HepG2 (cell line): Measurements from ENCODE around the gene LPCAT4. TPM values are rescaled to one million over a fixed set of nuclear protein-coding genes. Genes with fewer than 3 reads are reported as not detected.

ENCODE experiments used
- BATF2 ChIP-seq: sonication (generic); formaldehyde crosslinking; IDR thresholded peaks from 2 replicates; pipeline ENCODE4 v1.8.0; 2022; ENCODE audit warnings: mild to moderate bottlenecking, missing genetic modification reagents, moderate library complexity
- PATZ1 ChIP-seq: sonication (generic); formaldehyde crosslinking; IDR thresholded peaks from 2 replicates; pipeline ENCODE4 v1.4.0; 2020; ENCODE audit warnings: missing genetic modification reagents
- RERE ChIP-seq: IDR thresholded peaks from 2 replicates; pipeline ENCODE4 v1.6.1; 2016; ENCODE audit warnings: low read depth, missing genetic modification reagents, missing compliant biosample characterization
- TBX2 ChIP-seq: sonication (generic); formaldehyde crosslinking; IDR thresholded peaks from 2 replicates; pipeline ENCODE4 v1.5.0; 2020; ENCODE audit warnings: missing genetic modification reagents, mild to moderate bottlenecking, borderline replicate concordance
- ZFP36L2 ChIP-seq: sonication (generic); formaldehyde crosslinking; IDR thresholded peaks from 2 replicates; pipeline ENCODE4 v1.4.0; 2020; ENCODE audit warnings: missing genetic modification reagents
- ZFP41 ChIP-seq: sonication (generic); formaldehyde crosslinking; IDR thresholded peaks from 2 replicates; pipeline ENCODE4 v1.4.0; 2020; ENCODE audit warnings: mild to moderate bottlenecking, missing genetic modification reagents, borderline replicate concordance
- ZHX1 ChIP-seq: sonication (generic); formaldehyde crosslinking; IDR thresholded peaks from 2 replicates; pipeline ENCODE4 v1.8.1; 2022; ENCODE audit warnings: low read depth, mild to moderate bottlenecking, missing genetic modification reagents
- ZNF34 ChIP-seq: sonication (generic); formaldehyde crosslinking; IDR thresholded peaks from 2 replicates; pipeline ENCODE4 v1.4.0; 2020; ENCODE audit warnings: mild to moderate bottlenecking, missing genetic modification reagents, borderline replicate concordance
- ZNF567 ChIP-seq: sonication (generic); formaldehyde crosslinking; IDR thresholded peaks from 2 replicates; pipeline ENCODE4 v1.8.1; 2023; ENCODE audit warnings: mild to moderate bottlenecking, missing genetic modification reagents, borderline replicate concordance
- ZSCAN20 ChIP-seq: sonication (generic); formaldehyde crosslinking; IDR thresholded peaks from 2 replicates; pipeline ENCODE4 v1.4.0; 2020; ENCODE audit warnings: missing genetic modification reagents, mild to moderate bottlenecking, borderline replicate concordance
- ZSCAN5A ChIP-seq: sonication (generic); formaldehyde crosslinking; IDR thresholded peaks from 2 replicates; pipeline ENCODE4 v1.8.0; 2022; ENCODE audit warnings: mild to moderate bottlenecking, missing genetic modification reagents, borderline replicate concordance
- polyA plus RNA-seq, 8 experiments: library from polyadenylated mRNA; depleted of rRNA in 3 of 8; stranded (reverse) in 7 of 8; unstranded in 1 of 8; fragments of >200 nt; fragmentation: Illumina TruSeq in 4 of 8; extraction: Trizol in 4 of 8; gene quantifications; 2 replicates each; pipeline versions ENCODE4 v1.2.1 to v1.2.3, GENCODE V29; 2011 to 2016; ENCODE audit warnings: low read depth in 4 of 8, missing spikeins in 1 of 8, mixed read lengths in 1 of 8; ENCODE audit not compliant: insufficient read depth in 1 of 8
- total RNA-seq, 5 experiments: library from RNA; depleted of rRNA; stranded (reverse); fragments of >200 nt; fragmentation: Illumina TruSeq; extraction: Trizol; gene quantifications; 2 replicates each; pipeline ENCODE4 v1.2.3, GENCODE V29; 2016; ENCODE audit warnings: low read depth in 1 of 5

Gene LPCAT4
- total and polyA plus RNA-seq, 2 of the 13 experiments (the other 11 are each of a cell fraction or from before 2014, with no cell fraction given) = 8.1 to 57.1 TPM

GRCh38 chr15:34342737-34343575 is 24.0 kb downstream of the LPCAT4 start, which contains the start of the genes NOP10 and NUTM1 (continued):
- TF ChIP-seq RERE (CRISPR knock-in tag) (no peak), ZHX1 (no peak), PATZ1 (CRISPR knock-in tag) (peak; percentile 35; the same call in 1 of the 2 replicates), ZSCAN20 (CRISPR knock-in tag) (no peak), ZFP41 (no peak), ZNF34 (CRISPR knock-in tag) (0 out of 2 replicates have a peak, but pooled peaks have one; percentile 62), ZFP36L2 (CRISPR knock-in tag) (no peak), ZSCAN5A (CRISPR knock-in tag) (peak; percentile 81), TBX2 (CRISPR knock-in tag) (no peak; the same call in 1 of the 2 replicates), ZNF567 (CRISPR knock-in tag) (no peak), BATF2 (CRISPR knock-in tag) (no peak)
